GM19328 (cell line): ENCODE results near the gene FMNL2.
A peak's percentile ranks its signal among the peaks of the same experiment; 100 is the strongest.

Experiments
- ATAC-seq: cut with Tn5 transposase; IDR thresholded peaks from one replicate; pipeline ENCODE4 v1.9.1; 2021; ENCODE audit warnings: mild to moderate bottlenecking, moderate library complexity; ENCODE audit not compliant: unreplicated experiment

Gene FMNL2

DNA sequence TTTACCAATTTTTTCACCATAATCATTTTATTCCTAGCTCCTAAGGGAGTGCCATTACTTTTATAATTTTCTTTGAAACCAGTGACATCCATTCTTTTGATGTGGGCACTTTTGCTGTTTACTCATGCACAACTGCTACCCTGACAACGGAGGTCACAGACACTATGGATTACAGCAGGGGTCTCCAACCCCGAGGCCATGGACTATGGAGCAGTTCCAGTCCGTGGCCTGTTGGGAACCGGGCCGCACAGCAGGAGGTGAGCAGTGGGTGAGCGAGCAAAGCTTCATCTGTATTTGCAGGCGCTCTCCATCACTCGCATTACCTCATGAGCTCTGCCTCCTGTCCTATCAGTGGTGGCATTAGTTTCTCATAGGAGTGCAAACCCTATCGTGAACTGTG, 347.7 kb downstream of the FMNL2 start:
- ATAC-seq: no peak

DNA sequence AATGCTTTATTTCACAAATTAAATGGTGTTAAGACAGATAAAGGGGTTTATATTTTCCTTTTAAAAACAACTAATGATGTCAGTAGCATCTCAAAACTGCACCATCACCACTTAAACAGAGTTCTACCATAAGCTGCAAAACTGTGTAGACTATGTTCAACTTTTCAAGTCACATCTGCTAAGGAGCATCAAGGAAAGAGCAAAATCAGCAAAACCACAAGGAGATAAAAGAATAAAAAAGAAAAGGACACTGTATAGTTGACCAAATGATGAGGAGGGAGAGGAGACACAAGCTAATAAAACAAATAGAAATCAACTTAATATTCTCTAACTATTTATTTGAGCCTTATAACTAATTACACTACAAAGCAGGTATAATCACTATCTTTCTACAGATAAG, 348.4 kb downstream of the FMNL2 start:
- ATAC-seq: no peak

DNA sequence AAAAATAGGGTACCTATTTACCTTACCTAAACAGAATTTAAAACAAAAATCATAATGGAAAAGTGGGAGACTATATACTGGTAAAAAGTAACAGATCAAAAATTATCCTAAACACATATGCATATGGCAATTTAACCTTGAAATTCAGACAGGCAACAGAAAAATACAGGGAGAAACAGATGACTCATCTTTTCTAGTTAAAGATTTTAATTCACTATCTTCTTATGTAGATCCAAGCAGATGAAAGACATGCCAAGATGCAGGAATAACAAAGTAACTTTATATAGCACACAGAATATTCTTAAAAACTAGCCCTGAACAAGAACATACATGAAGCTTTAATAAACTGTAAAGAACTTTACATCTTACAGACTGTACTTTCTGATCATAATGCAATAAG, 351.3 kb downstream of the FMNL2 start:
- ATAC-seq: no peak

DNA sequence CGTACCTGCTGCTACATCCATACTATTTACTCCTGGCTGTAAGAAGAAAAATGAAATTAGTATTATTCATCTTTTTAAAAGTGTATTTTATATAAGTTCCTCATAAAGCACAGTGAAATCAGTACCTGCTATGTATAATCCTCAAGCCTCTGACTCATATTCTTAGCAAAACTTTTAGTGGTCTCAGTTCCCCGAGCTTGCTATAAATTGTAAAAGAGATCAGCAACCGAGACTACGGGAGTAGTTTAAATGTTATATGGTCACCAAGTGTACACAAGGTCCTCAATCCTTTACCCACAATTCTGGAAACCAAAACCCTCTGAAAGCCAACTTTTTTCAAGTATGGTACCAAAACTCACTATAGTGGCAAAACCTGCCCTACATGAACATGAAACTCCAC, 358.1 kb downstream of the FMNL2 start:
- ATAC-seq: peak; percentile 71

DNA sequence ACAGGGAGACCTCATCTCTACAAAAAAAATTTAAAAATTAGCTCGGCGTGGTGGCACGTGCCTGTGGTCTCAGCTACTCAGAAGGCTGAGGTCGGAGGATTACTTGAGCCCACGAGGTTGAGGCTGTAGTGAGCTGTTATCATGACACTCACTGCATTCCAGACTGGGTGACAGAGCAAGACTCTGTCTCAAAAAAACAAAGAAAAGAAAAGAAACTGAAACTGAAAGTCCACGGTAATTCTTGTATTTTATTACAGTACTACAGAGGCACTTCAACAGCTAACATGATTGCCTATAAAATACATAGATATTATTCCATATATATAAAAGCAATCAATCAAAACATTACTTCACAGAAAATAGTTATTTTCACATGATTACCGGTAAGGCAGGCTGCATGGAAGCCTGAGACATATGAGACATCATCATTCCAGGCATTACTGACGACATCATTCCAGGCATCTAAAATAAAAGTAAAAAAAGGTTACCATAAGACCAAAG, 359.2 kb downstream of the FMNL2 start:
- ATAC-seq: peak; percentile 41

DNA sequence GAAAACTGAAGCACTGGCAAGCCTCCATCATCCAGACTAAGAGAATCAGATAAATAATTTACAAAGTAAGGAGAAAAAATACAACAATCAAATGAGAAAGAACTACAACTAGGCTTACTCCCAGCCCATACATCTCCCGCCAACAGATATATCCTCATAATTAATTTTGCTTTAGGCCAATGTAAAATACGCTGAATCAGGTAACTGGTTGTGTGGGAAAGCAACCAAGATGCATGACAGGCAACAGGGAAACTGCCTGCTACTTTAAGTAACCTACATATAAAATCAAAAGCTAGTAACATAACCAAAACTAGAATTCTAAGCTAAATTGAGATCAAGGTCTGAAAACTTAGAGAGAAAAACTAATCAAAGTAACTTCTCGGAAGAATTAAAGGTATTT, 360.8 kb downstream of the FMNL2 start:
- no peak for ATAC-seq

DNA sequence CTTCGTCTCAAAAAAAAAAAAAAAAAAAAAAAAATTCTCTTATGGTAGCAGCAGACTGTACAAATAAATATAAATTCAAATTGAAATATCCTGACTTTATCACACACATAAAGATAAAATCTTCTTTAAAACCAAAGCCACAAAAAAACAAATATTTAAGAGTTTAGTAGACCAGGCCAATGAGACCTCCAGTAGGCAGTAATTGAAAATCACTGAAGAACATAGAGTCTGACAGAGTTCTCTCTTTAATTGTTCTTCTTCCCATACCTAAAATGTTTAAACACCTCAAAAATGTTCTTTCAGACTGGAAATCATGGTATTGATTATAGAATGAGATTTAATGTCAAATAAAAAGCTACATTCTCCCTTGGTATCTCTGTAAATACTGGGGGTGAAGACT, 361.5 kb downstream of the FMNL2 start:
- no peak for ATAC-seq
